Frontal cortex (tissue), 4 donors: ENCODE results near the gene TPST1. TPM values are rescaled to one million over a fixed set of nuclear protein-coding genes. Genes with fewer than 3 reads are reported as not detected.

Experiments
- DNase-seq, 2 donors: peaks; one replicate each; pipeline ENCODE4 v3.0.0; 2012; ENCODE audit warnings: low spot score in 2 of 2
- FAIRE-seq: peaks from 2 replicates; lab custom pipeline; 2012; peaks lifted over from hg19 to GRCh38; lab: Jason Lieb, UNC
- small RNA-seq: library from RNA; depleted of rRNA; stranded (forward); fragments of <200 nt; gene quantifications from one replicate; pipeline ENCODE3, GENCODE V24; 2014
- total RNA-seq: library from RNA; depleted of rRNA; stranded (reverse); fragments of >200 nt; gene quantifications from one replicate; pipeline ENCODE4 v1.2.3, GENCODE V29; 2014
- donor health status: control.
- donor health status: control.
- donor health status: control.

The TPST1 gene
- total RNA-seq, 1 donor from 2014 or later, result 104 TPM

DNA sequence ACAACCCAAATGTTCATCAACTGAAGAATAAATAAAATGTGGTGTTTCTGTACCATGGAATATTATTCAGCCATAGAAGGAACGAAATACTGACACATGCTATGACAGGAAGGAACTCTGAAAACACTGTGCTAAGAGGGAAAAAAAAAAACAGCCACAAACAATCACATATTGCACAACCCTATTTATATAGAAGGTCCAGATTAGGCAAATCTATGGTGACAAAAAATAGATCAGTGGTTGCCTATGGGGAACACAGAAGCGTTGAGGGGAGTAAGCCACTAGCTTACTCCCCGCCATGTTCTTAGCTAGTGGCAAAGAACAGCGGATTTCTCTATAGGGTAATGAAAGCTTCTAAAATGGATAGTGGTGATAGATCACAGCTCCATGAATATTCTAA is 198.4 kb downstream of the TPST1 start:
- FAIRE-seq (no peak), DNase-seq (no peak)

DNA sequence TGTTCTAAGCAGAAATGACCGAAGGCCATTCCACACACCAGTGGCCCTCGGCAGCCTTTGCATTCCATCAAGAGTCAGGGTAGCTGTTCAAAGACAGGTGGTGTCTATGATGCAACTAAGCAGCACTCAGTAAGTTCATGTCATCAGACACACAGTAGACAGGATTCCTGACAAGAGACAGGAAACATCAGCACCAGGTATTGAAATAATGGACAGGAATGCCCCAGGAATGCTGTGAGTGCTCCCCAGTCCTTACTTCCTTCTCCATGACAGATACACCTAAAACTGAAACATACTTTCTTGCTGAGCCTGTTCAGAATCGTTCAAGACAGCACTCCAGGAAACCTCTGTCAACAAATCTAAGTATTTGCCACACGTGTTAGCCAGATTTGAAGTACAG is 204.4 kb downstream of the TPST1 start:
- DNase-seq, result no peak
- FAIRE-seq, result no peak

Small RNA genes within 50 kb of the gene (small RNA-seq; reads per million reads assigned to genes)
- not detected for gene RNU6-313P

Other genes starting within 250 kb of the TPST1 start
- 19.6 TPM for gene GUSB, start 223.1 kb upstream of the TPST1 start, total RNA-seq
- gene ASL, start 129.5 kb upstream of the TPST1 start, total RNA-seq, result 6.9 TPM
- 62.4 TPM for gene CRCP, start 90.5 kb upstream of the TPST1 start, total RNA-seq